H1 (cell line): ENCODE results near the gene MTF1. TPM values are rescaled to one million over a fixed set of nuclear protein-coding genes. Genes with fewer than 3 reads are reported as not detected.

Experiments used
- BACH1 ChIP-seq: IDR thresholded peaks from 2 replicates; pipeline ENCODE4 v1.6.1; 2012; ENCODE audit warnings: low read length, improper control_type of control experiment
- CBX8 ChIP-seq: fragments of 300-800, 300-1000 bp; sonication (generic); IDR thresholded peaks from 2 replicates; pipeline ENCODE4 v1.7.1; 2016; ENCODE audit warnings: low read depth, low read length, borderline replicate concordance
- EP300 ChIP-seq, 2 experiments: IDR thresholded peaks; 1 replicate in 1 of 2; 2 replicates in 1 of 2; pipeline ENCODE4 v1.6.1; 2011 to 2012; ENCODE audit warnings: low read depth in 2 of 2, low read length in 2 of 2, mild to moderate bottlenecking in 2 of 2, borderline replicate concordance in 1 of 2, inconsistent platforms in 1 of 2, moderate library complexity in 1 of 2
- SP4 ChIP-seq: IDR thresholded peaks from 2 replicates; pipeline ENCODE4 v1.6.1; 2012; ENCODE audit warnings: low read length, inconsistent platforms
- polyA plus RNA-seq, 7 experiments: library from polyadenylated mRNA; depleted of rRNA in 3 of 7; stranded (reverse) in 5 of 7; unstranded in 2 of 7; fragments of >200 nt in 5 of 7; fragments of 200-250 nt in 2 of 7; gene quantifications; 1 replicate in 5 of 7; 2 replicates in 1 of 7; 4 replicates in 1 of 7; pipeline versions ENCODE4 v1.2.1 to v1.2.3, GENCODE V29; 2011 to 2013; ENCODE audit warnings: missing spikeins in 2 of 7, mixed read lengths in 2 of 7
- total RNA-seq: library from RNA; stranded (reverse); fragmentation: NEBNext Ultra II Directional; extraction: Animal tissue kit (Norgen Biotek cat#: 25700); gene quantifications from 2 replicates; pipeline ENCODE4 v1.2.1, GENCODE V29; 2021
- TF ChIP-seq, protein P1 (sequence below): fragments of 300-600 bp; sonication (generic); IDR thresholded peaks from 2 replicates; pipeline ENCODE4 v1.7.1; 2012; ENCODE audit warnings: low read length, moderate library complexity, mild to moderate bottlenecking, inconsistent platforms; ENCODE audit not compliant: insufficient replicate concordance

MTF1 gene
- total and polyA plus RNA-seq, 2 of the 8 experiments (the other 6 are each of a cell fraction or from before 2014, with no cell fraction given) = 4.0 to 15.5 TPM

DNA sequence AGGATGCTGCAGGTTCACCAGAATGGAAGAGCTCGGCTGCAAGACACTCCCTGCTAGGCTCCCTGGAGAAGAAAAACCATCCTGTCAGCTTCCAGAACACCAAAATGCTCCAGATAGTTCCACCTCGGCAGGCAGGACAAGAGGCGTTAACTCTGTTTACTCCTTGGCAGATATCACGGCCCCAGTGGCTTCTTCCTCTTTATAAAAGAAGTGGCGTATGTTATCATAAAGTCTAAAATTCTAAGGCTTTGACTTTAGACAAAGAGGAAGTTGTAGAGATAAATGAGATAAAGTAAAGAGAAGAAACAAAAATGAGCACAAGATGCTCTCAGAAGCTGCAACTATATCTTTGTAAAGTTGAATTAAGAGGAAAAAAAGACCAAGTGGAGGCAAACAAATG, 24.3 kb upstream of the MTF1 start (continued):
- TF ChIP-seq, protein P1, sequence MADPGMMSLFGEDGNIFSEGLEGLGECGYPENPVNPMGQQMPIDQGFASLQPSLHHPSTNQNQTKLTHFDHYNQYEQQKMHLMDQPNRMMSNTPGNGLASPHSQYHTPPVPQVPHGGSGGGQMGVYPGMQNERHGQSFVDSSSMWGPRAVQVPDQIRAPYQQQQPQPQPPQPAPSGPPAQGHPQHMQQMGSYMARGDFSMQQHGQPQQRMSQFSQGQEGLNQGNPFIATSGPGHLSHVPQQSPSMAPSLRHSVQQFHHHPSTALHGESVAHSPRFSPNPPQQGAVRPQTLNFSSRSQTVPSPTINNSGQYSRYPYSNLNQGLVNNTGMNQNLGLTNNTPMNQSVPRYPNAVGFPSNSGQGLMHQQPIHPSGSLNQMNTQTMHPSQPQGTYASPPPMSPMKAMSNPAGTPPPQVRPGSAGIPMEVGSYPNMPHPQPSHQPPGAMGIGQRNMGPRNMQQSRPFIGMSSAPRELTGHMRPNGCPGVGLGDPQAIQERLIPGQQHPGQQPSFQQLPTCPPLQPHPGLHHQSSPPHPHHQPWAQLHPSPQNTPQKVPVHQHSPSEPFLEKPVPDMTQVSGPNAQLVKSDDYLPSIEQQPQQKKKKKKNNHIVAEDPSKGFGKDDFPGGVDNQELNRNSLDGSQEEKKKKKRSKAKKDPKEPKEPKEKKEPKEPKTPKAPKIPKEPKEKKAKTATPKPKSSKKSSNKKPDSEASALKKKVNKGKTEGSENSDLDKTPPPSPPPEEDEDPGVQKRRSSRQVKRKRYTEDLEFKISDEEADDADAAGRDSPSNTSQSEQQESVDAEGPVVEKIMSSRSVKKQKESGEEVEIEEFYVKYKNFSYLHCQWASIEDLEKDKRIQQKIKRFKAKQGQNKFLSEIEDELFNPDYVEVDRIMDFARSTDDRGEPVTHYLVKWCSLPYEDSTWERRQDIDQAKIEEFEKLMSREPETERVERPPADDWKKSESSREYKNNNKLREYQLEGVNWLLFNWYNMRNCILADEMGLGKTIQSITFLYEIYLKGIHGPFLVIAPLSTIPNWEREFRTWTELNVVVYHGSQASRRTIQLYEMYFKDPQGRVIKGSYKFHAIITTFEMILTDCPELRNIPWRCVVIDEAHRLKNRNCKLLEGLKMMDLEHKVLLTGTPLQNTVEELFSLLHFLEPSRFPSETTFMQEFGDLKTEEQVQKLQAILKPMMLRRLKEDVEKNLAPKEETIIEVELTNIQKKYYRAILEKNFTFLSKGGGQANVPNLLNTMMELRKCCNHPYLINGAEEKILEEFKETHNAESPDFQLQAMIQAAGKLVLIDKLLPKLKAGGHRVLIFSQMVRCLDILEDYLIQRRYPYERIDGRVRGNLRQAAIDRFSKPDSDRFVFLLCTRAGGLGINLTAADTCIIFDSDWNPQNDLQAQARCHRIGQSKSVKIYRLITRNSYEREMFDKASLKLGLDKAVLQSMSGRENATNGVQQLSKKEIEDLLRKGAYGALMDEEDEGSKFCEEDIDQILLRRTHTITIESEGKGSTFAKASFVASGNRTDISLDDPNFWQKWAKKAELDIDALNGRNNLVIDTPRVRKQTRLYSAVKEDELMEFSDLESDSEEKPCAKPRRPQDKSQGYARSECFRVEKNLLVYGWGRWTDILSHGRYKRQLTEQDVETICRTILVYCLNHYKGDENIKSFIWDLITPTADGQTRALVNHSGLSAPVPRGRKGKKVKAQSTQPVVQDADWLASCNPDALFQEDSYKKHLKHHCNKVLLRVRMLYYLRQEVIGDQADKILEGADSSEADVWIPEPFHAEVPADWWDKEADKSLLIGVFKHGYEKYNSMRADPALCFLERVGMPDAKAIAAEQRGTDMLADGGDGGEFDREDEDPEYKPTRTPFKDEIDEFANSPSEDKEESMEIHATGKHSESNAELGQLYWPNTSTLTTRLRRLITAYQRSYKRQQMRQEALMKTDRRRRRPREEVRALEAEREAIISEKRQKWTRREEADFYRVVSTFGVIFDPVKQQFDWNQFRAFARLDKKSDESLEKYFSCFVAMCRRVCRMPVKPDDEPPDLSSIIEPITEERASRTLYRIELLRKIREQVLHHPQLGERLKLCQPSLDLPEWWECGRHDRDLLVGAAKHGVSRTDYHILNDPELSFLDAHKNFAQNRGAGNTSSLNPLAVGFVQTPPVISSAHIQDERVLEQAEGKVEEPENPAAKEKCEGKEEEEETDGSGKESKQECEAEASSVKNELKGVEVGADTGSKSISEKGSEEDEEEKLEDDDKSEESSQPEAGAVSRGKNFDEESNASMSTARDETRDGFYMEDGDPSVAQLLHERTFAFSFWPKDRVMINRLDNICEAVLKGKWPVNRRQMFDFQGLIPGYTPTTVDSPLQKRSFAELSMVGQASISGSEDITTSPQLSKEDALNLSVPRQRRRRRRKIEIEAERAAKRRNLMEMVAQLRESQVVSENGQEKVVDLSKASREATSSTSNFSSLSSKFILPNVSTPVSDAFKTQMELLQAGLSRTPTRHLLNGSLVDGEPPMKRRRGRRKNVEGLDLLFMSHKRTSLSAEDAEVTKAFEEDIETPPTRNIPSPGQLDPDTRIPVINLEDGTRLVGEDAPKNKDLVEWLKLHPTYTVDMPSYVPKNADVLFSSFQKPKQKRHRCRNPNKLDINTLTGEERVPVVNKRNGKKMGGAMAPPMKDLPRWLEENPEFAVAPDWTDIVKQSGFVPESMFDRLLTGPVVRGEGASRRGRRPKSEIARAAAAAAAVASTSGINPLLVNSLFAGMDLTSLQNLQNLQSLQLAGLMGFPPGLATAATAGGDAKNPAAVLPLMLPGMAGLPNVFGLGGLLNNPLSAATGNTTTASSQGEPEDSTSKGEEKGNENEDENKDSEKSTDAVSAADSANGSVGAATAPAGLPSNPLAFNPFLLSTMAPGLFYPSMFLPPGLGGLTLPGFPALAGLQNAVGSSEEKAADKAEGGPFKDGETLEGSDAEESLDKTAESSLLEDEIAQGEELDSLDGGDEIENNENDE = no peak
- no peak for TF ChIP-seq EP300 (IDR thresholded peaks at IDR 0.05; ENCODE audit: borderline replicate concordance in 1 of 2, low read depth in 2 of 2, low read length in 2 of 2)
- TF ChIP-seq SP4 = no peak
- TF ChIP-seq CBX8 = no peak
- no peak for TF ChIP-seq BACH1
